ENCODE results near the gene WDR4. TPM values are rescaled to one million over a fixed set of nuclear protein-coding genes. Genes with fewer than 3 reads are reported as not detected.

WDR4 gene
- total RNA-seq, 6 experiments from 2014 or later: 6.3 to 10.5 (median 8.0) TPM

GRCh38 chr21:42836402-42836666, 43.0 kb downstream of the WDR4 start:
- Histone ChIP-seq H3K9me3 (no peaks in the 10 kb centered on the region), H3K4me3 (no peak overlapping the region), H3K4me1 (peaks cover 0 to 11% (median 2%) of the 10 kb centered on the region in 4 donors), H3K27me3 (no peaks in the 10 kb centered on the region), H3K27ac (no peak overlapping the region), H3K36me3 (peaks cover 0 to 7% (median 1%) of the 10 kb centered on the region in 4 donors)
- WGBS (ENCODE audit: insufficient coverage, low coverage, low lambda C conversion rate, missing lambda C conversion rate): 86% methylated on average over 2 of the region's 3 CpGs
- TF ChIP-seq CTCF (IDR thresholded peaks at IDR 0.05): no peak
- TF ChIP-seq POLR2A (IDR thresholded peaks at IDR 0.05): no peak
- ATAC-seq: no peak
- no peak for DNase-seq
- intact Hi-C loops (cut with DNase I): loop anchor here in 1 of 2 donors (10.0 kb wide), 1 partner anchor 182 kb away; the partner anchor contains the start of gene PDE9A

GRCh38 chr21:42835611-42836401, 43.5 kb downstream of the WDR4 start:
- intact Hi-C loops (cut with DNase I): loop anchor here in 1 of 2 donors (10.0 kb wide), 1 partner anchor 181 kb away; the partner anchor contains the start of gene PDE9A
- TF ChIP-seq POLR2A (IDR thresholded peaks at IDR 0.05): no peak
- no peak for TF ChIP-seq CTCF (IDR thresholded peaks at IDR 0.05)
- WGBS (ENCODE audit: insufficient coverage, low coverage, low lambda C conversion rate, missing lambda C conversion rate): 71% methylated on average over 11 of the region's 12 CpGs
- Histone ChIP-seq H3K27ac (no peak overlapping the region), H3K4me3 (no peak overlapping the region), H3K4me1 (peaks cover 0 to 11% (median 2%) of the 10 kb centered on the region in 4 donors), H3K27me3 (no peaks in the 10 kb centered on the region), H3K36me3 (peaks cover 0 to 3% (median 1%) of the 10 kb centered on the region in 4 donors), H3K9me3 (no peaks in the 10 kb centered on the region)
- no peak for ATAC-seq
- DNase-seq: peak in 1 of 3 donors; percentile 12

- no peak for ATAC-seq
- WGBS (ENCODE audit: insufficient coverage, low coverage, low lambda C conversion rate, missing lambda C conversion rate): 72% methylated on average over 6 of the region's 6 CpGs
- intact Hi-C loops (cut with DNase I): loop anchor here in 1 of 2 donors (10.0 kb wide), 1 partner anchor 180 kb away; the partner anchor contains the start of gene PDE9A
- TF ChIP-seq POLR2A (IDR thresholded peaks at IDR 0.05) (no peak), CTCF (IDR thresholded peaks at IDR 0.05) (no peak)
- H3K27ac ChIP-seq: no peak overlapping the region
- peaks cover 0 to 11% (median 2%) of the 10 kb centered on the region in 4 donors for H3K4me1 ChIP-seq
- H3K4me3 ChIP-seq: no peak overlapping the region
- peak in 1 of 3 donors; percentile 3 for DNase-seq
- no peaks in the 10 kb centered on the region for H3K27me3 ChIP-seq
- peaks cover 0 to 2% (median 0%) of the 10 kb centered on the region in 4 donors for H3K36me3 ChIP-seq
- no peaks in the 10 kb centered on the region for H3K9me3 ChIP-seq
Measured at GRCh38 chr21:42835211-42835610, 44.1 kb downstream of the WDR4 start.

GRCh38 chr21:42834726-42835191, 44.6 kb downstream of the WDR4 start:
- TF ChIP-seq CTCF (IDR thresholded peaks at IDR 0.05) (no peak), POLR2A (IDR thresholded peaks at IDR 0.05) (no peak)
- H3K4me1 ChIP-seq: peaks cover 0 to 11% (median 2%) of the 10 kb centered on the region in 4 donors
- ATAC-seq: no peak
- no peaks in the 10 kb centered on the region for H3K9me3 ChIP-seq
- intact Hi-C loops (cut with DNase I): loop anchor here in 1 of 2 donors (10.0 kb wide), 1 partner anchor 180 kb away; the partner anchor contains the start of gene PDE9A
- no peak overlapping the region for H3K27ac ChIP-seq
- no peaks in the 10 kb centered on the region for H3K27me3 ChIP-seq
- DNase-seq: peak in 2 of 3 donors; percentile 38 to 42
- H3K4me3 ChIP-seq: no peak overlapping the region
- WGBS (ENCODE audit: insufficient coverage, low coverage, low lambda C conversion rate, missing lambda C conversion rate): no CpG with 5 or more reads among the region's 13 CpGs
- H3K36me3 ChIP-seq: no peaks in the 10 kb centered on the region
